Activated CD4-positive, alpha-beta T cell treated with anti-CD3 and anti-CD28 coated beads, Interleukin-2, amount 50 U/mL, for 4 hours (primary cell): Measurements from ENCODE around the gene KIAA1958.

Experiments
- DNase-seq, 2 experiments: peaks; one replicate each; pipeline ENCODE4 v3.0.0-alpha.2; 2020

KIAA1958 gene

DNA sequence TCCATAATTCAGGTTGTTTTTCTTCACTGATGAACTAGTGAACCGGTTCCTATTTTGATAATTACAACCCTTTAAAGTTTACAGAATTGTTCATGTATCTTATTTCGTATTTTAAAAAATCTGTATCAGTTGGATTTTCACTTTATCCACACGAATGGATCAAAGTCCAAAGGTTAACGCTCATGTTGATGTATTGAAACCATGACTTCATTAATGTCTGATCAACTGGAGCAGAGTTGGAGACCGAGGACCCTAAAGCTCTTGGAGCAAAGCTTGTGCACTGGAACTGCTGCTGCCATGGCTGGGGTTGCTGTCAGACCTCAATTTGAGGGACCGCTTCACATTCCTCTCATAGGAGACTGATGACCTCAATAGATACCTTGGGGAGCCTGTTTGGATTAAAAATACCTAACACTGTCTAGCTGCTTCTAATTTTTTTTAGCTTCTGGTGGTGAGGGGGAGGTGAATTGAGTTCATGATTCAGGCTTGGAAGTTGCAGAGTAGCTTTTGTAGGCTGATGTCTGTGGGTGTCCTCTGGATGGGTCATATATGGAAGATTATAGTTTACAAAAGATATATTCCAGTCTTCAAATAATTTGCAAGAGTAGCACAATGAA is 45.1 kb downstream of the KIAA1958 start:
- no peak for DNase-seq

DNA sequence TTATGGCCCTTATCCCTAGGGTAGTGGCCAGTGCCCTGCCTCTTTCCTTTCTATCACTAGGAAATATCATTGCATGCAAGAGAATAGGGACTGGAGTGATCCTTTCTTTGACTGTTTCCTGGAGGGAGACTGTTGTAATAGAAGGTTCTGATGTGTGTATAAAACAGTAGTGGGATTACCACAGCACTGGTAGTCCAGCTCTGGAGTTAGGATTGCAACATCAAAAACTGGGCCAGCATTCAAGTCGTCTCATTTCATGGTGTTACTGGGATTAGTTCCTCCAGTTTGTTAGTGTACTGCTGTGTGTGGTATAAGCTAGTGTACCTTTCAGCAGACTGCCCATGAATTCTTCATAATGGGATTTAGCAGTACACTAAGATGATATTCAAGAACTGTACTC is 45.8 kb downstream of the KIAA1958 start:
- DNase-seq = no peak

DNA sequence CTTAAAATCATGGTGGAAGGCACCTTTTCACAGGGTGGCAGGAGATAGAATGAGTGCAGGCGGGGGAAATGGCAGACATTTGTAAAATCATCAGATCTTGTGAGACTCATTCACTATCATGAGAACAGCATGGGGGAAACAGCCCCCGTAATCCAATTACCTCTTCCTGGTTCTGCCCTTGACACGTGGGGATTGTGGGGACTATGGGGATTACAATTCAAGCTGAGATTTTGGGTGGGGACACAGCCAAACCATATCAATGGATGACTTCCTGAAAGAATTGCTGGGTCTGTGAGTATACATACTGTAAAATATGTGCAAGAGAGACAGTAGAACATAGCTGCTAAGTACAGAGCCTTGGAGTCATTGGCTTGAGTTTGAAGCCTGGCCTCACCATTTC is 47.0 kb downstream of the KIAA1958 start:
- DNase-seq = no peak

DNA sequence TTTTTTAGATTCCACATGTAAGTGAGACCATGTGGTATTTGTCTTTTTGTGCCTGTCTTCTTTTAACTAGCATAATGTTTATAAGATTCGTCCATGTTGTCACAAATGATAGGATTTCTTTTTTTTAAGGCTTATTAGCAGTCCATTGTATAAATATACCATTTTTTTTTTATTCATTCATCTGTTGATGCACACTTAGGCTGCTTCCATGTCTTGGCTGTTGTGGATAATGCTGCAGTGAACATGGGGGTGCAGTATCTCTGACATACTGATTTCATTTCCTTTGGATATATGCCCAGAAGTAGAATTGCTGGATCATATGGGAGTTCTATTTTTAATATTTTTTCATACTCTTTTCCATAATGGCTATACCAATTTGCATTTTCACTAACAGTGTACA is 48.7 kb downstream of the KIAA1958 start:
- DNase-seq = no peak

DNA sequence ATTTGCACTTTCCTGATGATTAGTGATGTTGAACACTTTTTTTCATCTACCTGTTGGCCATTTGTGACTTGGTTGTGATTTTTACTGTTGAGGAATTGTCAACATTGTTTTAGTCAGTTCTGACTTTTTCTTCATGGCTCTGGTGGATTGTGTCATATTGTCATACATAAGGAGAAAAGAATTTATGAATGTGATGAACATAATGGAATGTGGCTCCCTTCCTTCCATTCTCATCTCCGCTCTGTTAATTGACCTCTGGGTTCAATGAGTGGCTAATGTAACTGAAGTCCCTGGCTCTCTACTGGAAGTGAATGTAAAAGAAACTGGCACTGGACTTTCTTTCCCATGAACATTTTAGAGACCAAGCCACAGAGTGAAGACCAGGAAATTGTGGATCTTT is 49.2 kb downstream of the KIAA1958 start:
- no peak for DNase-seq

DNA sequence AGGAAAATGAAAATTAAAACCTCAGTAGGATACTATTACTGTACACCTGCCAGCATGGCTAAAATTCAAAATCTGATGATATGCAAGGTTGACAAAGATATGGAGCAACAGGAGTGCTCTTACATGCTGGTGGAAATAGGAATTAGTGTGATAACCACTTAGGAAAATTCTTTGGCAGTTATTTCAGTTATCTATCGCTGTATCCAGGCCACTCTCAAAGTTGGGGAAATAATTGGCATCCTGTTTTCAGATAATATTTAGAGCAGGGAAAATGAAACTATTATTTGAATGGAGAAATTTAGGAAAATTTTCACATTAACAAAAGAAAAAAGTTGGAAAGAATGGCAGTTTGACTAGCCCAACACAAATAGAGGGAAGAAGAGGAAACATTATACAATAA is 50.9 kb downstream of the KIAA1958 start:
- DNase-seq = no peak

DNA sequence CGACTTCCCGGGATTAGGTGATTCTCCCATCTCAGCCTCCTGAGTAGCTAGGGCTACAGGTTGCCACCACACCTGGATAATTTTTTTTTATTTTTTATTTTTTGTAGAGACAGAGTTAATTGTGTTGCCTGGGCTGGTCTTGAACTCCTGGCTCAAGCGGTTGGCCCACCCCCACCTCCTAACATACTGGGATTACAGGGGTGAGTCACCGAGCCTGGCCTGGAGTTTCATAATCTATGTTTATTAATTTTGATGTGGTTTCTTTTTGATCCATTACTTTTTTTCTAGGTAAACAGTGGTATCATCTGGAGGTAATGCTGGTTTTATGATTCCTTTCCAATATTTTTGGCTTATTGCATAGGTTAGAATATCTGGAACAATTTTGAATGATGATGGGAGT is 54.2 kb downstream of the KIAA1958 start:
- no peak for DNase-seq

DNA sequence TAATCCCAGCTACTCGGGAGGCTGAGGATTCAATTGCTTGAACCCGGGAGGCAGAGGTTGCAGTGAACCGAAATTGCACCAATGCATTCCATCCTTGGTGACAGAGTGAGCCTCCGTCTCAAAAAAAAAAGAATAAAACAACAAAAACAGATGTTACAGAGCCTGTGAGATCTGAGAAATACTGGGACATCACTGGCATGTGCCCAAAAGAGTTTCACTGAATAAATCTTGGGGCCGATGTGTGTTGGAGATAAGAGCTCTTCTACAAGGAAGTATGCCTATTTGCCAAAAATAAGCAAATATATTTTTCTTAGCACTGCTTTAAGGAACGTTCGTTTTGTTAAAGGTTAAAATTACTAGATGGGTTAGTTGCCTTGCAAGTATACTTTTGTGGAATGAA is 55.1 kb downstream of the KIAA1958 start:
- no peak for DNase-seq

DNA sequence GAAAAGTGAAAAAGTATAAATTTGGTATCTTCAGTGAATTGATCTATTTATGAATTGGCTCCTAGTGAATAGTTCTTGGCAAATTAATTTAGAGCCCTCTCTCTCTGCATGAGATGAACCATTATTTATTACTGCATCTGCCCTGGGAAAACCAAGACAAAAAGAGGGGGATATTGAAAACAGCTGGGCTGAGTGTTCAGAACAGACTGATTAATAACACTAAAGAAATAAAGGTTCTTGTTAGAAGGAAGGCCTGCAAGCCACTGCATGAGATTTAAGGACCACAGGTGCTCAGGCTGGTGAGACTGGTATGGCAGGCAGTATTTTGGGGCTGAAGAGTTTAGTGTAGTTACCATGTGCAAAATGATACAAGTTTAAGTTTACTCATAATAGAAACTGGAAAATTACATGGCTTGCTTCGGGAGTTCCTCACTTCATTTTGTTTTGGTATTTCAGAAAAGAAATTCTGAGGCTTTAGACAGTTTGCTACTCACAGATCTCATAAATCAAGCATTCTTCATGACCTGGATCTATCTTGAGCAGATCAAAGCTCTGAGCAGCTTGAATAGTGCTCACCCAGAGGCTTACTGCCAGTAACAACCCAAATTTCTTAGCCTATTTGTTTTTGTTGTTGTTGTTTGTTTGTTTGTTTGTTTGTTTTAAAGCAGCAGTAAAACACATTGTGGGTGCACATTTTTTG is 56.1 kb downstream of the KIAA1958 start:
- no peak for DNase-seq

DNA sequence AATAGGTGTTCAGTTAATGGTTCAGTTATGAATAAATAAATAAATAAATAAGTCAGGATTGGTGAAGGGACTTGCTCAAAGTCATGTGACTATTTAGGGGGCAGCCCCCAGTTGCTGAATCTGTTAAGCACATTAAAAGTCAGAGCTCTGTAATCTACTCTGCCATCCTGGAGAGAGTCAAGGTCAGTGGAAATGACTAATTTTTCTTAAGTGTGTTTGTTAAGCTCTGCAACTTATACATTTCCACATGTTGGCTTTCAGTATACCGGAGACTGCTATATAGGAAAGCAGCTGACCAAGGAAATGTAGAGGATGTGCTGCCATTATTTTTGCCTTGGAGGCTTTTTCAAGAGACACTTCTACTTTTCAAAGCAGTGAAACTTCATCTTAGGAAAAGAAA is 57.9 kb downstream of the KIAA1958 start:
- no peak for DNase-seq

DNA sequence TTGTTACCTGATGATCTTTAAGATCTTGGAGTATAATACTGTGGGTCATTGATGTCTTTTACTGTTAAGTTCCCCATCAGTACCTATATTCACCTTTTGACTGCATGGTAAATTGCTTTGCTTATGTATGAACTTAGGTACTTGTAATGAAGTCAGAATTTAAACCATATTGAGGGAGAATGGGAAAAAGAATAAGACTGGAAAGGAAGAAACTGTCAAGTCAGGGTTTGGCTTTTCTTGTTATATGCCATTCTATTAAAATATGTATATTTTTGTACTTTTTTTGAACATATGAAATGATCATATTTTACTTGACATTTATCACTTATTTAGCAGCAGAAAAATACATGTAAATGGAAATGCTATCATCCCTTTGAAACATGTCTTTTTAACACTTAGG is 58.6 kb downstream of the KIAA1958 start:
- no peak for DNase-seq

DNA sequence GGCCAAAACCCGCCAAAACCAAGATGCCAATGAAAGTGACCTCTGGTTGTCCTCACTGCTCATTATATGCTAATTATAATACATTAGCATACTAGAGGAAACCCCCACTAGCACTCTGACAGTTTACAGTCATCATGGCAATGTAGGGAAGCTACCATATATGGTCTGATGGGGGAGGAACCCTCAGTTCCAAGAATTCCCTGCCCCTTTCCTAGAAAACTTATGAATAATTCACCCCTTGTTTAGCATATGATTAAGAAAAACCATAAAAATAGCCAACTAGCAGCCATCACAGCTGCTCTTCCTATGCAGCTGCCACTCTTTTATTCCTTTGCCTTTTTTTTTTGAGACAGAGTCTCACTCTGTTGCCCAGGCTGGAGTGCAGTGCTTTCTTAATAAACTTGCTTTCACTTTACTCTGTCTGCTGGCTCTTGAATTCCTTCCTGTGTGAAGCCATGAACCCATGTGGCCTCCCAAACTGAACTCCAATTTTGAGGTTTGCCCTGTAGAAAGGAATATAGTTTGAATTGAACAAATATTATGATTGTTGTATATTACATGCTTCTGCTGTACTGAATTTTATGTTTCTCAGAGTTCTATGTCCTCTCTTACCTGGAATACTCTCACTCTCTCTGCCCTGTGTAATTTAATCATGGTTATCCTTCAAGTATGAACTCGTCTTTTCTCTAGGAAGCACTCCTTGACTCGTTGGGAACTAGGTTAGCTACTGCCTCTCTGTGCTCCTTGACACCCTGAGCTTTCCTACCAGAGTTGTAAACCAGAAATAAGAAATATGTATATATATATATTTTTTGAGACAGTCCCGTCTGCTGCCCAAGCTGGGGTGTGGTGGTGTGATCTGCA is 59.8 kb downstream of the KIAA1958 start:
- DNase-seq = no peak

DNA sequence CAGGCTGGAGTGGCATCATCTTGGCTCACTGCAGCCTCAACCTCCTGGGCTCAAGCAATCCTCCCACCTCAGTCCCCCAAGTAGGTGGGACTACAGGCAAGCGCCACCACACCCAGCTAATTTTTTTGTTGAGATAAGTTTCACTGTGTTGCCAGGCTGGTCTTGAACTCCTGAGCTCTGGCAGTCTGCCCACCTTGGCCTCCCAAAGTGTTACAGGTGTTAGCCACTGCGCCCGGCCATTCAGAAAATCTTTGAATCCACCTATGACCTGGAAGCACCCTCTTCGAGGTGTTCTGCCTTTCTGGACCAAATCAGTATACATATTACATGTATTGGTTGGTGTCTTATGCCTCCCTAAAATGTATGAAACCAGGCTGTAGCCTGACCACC is 61.4 kb downstream of the KIAA1958 start:
- DNase-seq = no peak

DNA sequence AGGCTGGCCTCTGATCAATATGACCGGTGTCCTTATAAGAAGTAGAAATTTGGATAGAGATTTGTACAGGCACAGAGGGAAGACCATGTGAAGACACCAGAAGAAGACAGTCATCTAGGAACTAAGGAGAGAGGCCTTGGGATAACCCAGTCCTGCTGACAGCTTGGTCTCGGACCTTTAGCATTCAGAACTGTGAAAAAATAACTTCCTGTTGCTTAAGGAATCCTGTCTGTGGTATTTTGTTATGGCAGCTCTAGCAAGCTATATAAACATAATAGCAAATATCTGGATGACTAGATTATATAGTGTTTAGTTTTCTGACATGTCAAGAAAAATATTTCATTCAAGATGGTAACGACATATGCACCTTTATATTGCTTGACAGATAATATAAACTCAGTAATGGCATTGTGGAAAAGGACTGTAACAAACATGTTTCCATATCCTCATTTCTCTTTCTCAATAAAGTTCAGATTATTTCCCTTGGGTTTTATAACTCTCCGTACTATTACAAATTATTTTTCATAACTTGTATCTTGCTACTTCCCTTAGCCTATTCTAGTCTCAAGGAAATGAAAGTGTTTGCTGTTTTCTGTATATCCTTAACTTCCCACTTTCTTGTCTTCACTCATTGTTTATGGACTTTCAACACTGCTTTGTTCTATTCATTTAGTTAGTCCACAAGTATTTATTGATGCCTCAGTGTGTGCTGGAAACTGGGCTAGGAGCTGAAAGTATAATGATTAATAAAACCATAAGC is 62.4 kb downstream of the KIAA1958 start:
- no peak for DNase-seq

DNA sequence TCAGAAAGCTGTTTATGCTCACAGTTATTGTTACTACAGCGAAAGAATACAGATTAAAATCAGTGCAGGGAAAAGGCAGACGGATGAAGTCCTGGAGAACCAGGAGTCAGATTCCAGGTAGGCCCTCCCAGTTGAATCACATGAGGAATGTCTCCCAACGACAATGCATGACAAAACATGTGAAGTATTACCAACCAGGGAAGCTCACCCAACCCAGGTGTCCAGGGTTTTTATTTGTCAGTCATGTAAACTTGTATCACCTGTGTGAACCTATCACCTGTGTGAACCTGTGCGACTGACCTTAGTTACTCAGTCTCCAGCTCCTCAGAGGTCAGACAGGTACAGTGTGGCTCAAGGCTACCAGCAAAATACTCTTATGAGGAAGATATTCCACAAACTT is 63.9 kb downstream of the KIAA1958 start:
- no peak for DNase-seq

DNA sequence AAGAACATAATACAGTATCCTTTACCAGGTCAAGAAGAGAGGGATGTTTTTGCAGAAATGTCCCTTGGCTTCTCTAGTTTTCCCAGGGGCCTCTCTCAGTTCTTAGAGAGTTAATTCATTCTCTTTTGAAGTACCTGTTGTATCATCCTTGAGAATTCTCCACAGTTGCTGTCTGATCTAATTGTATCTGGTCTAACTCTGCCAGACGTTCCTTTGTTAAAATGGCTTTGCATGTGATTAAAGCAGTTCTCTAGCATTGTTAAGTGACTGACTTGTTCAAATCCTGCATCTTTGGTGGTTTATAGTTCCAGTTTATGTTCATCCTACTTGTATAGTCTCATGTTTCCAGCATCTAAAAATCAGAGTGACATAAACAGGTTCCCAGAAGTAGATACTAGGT is 65.0 kb downstream of the KIAA1958 start:
- DNase-seq = no peak

DNA sequence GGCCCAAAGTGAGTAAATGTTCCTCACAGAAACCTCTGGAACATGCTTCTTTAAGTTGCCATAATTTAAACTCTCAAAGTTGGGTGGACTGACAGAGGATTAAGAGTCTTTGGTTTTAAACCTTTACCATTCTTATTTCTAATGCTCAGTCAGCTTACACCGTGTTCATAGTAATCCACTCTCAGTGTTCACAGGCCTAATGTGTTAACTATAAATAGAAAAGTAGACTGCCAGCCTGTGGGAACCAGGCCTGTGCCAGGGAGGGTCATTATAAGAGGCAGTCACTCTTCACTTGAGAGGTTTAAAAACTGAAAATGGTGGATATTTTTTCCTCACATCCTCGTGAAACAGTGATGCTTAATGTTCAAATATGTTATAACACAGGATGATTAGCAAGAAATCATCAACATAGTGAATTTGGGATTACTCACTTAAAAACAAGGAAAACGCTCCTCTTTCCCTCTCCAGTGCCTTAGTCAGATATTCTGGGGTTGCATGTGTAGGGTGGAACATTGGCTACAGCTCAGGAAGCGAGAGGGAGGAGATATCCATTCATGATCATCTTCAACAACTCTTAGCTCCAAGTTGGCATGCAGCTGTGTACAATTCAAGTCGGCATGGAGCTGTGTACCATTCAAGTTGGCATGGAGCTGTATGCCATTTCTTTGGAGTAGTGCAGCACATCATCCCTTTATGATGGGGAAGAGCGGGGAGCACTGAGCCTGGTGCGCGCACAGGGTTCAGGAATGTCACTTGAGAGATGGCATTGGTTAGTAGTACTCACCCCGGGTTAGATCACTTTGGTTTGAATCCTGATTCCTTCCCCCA is 65.8 kb downstream of the KIAA1958 start:
- DNase-seq = no peak

DNA sequence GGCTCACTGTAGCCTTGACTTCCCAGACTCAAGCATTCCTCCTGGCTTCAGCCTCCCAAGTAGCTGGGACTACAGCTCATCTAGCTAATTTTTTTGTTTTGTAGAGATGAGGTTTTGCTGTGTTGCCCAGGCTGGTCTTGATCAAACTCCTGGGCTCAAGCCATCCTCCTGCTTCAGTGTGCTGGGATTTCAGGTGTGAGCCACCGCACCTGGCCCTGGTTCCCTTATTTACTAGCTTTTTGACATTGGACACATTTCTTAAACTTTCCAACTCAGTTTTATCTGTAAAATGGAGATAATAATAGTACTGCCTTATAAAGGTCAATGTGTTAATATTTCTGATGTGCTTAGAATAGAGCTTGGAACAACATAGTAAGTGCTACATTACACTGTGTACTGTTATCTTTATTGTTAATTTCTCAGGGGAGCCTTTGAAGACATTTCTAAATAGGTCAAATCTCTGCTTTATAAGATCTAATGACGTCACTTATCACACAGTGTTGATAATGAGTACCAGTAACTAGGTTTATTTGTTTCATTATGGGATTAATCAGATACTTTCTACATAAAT is 66.7 kb downstream of the KIAA1958 start:
- no peak for DNase-seq

DNA sequence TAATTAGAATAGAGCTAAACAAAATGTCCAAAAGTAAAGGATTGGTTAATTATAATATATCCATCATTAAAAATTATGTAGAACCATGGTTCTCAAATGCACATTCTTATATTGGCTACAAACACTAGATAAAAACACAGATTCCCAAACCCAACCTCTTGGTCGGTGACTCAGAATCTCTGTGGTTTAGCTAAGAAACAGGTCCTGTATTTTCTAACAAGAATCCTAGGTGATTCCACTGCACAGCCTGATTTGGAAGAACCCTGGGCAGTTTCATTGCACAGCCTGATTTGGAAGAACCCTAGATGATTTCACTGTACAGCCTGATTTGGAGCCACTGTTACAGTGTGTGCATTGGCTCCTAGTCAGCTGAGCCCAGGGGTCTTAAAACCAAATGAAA is 67.9 kb downstream of the KIAA1958 start:
- no peak for DNase-seq

DNA sequence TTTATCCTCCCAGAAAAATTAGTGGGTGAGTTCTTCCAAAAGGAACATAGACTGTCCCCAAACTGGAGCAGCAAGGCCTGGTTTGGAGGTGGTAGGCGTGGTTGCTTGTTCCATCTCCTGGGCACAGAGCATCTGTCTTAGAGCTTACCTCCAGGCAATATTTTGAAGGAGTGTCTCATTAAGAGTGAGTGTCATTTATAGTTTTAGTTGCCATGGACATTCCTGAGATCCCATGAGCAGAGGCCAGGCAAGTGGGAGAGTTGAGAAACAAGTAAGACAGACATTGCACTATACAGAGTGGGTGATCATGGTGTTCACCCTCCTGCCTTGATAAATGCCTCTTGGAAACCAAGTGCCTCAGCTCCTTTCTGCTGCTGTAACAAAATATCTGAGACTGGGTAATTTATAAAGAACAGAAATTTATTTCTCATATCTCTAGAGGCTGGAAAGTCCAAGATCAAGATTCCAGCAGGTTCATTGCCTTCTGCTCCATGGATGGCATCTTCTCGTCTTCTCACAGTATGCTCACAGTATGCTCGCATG is 68.5 kb downstream of the KIAA1958 start:
- no peak for DNase-seq

DNA sequence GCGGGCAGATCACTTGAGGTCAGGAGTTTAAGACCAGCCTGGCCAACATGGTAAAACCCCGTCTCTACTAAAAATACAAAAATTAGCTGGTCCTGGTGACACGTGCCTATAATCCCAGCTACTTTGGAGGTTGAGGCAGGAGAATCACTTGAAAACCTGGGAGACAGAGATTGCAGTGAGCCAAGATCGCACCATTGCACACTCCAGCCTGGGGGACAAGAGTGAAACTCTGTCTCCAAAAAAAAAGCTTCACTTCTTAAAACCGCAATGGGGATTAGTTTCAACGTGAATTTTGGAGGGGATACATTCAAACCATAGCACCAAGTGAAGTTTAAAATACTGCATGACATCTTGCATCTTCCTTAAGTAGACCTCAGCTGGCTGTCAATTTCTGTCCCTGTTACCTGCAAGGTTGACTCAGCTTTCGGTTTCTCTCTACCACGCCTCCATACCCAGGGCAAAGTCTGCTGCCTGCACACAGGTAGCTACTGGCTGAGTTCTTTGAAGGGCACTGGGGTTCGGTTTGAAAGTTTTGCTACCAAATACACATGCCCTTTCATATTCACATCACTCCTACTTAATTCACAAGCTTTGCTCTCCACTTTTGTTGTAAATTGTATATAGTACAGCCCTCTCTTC is 69.3 kb downstream of the KIAA1958 start:
- DNase-seq = no peak
